GM23338 (cell line): Measurements from ENCODE around the gene TNS3. TPM values are rescaled to one million over a fixed set of nuclear protein-coding genes. Genes with fewer than 3 reads are reported as not detected.

Source experiments
- ATAC-seq: fragments of 200-7000 bp; cut with Tn5 transposase; 3 replicates; pipeline ENCODE4 v1.9.1; 2020
- DNase-seq: peaks from one replicate; pipeline ENCODE4 v3.0.0-alpha.2; 2015; ENCODE audit warnings: low spot score
- H2AFZ ChIP-seq: fragments of 200-600 bp; sonication (generic); 2 replicates; pipeline ENCODE4 v1.8.0; 2016; ENCODE audit warnings: antibody characterized with exemption, mild to moderate bottlenecking, moderate library complexity
- H3F3A ChIP-seq: fragments of 200-600 bp; sonication (generic); replicated peaks from 2 replicates; pipeline ENCODE4 v1.8.0; 2017; ENCODE audit warnings: antibody characterized with exemption, mixed run types, low read depth
- H3K27ac ChIP-seq: fragments of 200-600 bp; sonication (generic); 2 replicates; pipeline ENCODE4 v1.6.1; 2016; ENCODE audit warnings: low read depth
- H3K27me3 ChIP-seq: fragments of 200-600 bp; sonication (generic); 2 replicates; pipeline ENCODE4 v1.8.0; 2016; ENCODE audit warnings: mild to moderate bottlenecking, mixed run types, moderate library complexity; ENCODE audit not compliant: insufficient read depth
- H3K36me3 ChIP-seq: fragments of 200-600 bp; sonication (generic); 2 replicates; pipeline ENCODE4 v1.8.0; 2016; ENCODE audit warnings: mild to moderate bottlenecking; ENCODE audit not compliant: insufficient read depth
- H3K4me1 ChIP-seq: fragments of 200-600 bp; sonication (generic); 2 replicates; pipeline ENCODE4 v1.8.0; 2016; ENCODE audit warnings: mild to moderate bottlenecking, moderate library complexity; ENCODE audit not compliant: insufficient read depth
- H3K4me2 ChIP-seq: fragments of 200-600 bp; sonication (generic); 2 replicates; pipeline ENCODE4 v1.7.1; 2017; ENCODE audit warnings: mixed run types
- H3K4me3 ChIP-seq: fragments of 200-600 bp; sonication (generic); 2 replicates; pipeline ENCODE4 v1.6.1; 2016; ENCODE audit warnings: mixed run types
- H3K79me2 ChIP-seq: fragments of 200-600 bp; sonication (generic); replicated peaks from 2 replicates; pipeline ENCODE4 v1.8.0; 2017; ENCODE audit warnings: mild to moderate bottlenecking; ENCODE audit not compliant: insufficient read depth
- H3K9me2 ChIP-seq: fragments of 200-600 bp; sonication (generic); 2 replicates; pipeline ENCODE4 v1.8.0; 2017; ENCODE audit not compliant: insufficient read depth
- H4K20me1 ChIP-seq: fragments of 200-600 bp; sonication (generic); replicated peaks from 2 replicates; pipeline ENCODE4 v1.8.0; 2017; ENCODE audit warnings: mild to moderate bottlenecking; ENCODE audit not compliant: insufficient read depth
- H3K27ac Mint-ChIP-seq: 2 replicates; pipeline ENCODE4 v1.8.0; 2020; ENCODE audit warnings: inconsistent platforms, mild to moderate bottlenecking, moderate library complexity, mixed read lengths
- H3K27me3 Mint-ChIP-seq: 3 replicates; pipeline ENCODE4 v1.8.0; 2022; ENCODE audit warnings: low read depth, mild to moderate bottlenecking, moderate library complexity, mixed read lengths, inconsistent platforms; ENCODE audit not compliant: insufficient read depth, poor library complexity
- H3K36me3 Mint-ChIP-seq: 3 replicates; pipeline ENCODE4 v1.8.0; 2021; ENCODE audit warnings: low read depth, mild to moderate bottlenecking, inconsistent platforms, moderate library complexity, mixed read lengths
- H3K4me1 Mint-ChIP-seq: 3 replicates; pipeline ENCODE4 v1.8.0; 2020; ENCODE audit warnings: mild to moderate bottlenecking, inconsistent platforms, mixed read lengths
- H3K4me3 Mint-ChIP-seq: 3 replicates; pipeline ENCODE4 v1.8.0; 2021; ENCODE audit warnings: moderate library complexity, mild to moderate bottlenecking, inconsistent platforms, mixed read lengths
- H3K9me3 Mint-ChIP-seq: 3 replicates; pipeline ENCODE4 v1.8.0; 2020; ENCODE audit warnings: moderate library complexity, mild to moderate bottlenecking, inconsistent platforms, mixed read lengths
- CTCF ChIP-seq, 2 experiments: fragments of 200-600 bp in 1 of 2; sonication (generic) in 1 of 2; conservative IDR thresholded peaks; 2 replicates each; pipeline versions ENCODE4 v1.5.1 to v1.6.1; 2016 to 2017; ENCODE audit warnings: antibody characterized with exemption in 2 of 2, low read depth in 2 of 2, mild to moderate bottlenecking in 2 of 2, moderate library complexity in 1 of 2
- EZH2phosphoT487 ChIP-seq: fragments of 200-600 bp; sonication (generic); IDR thresholded peaks from one replicate; pipeline ENCODE4 v1.8.1; 2018; ENCODE audit warnings: antibody characterized with exemption; ENCODE audit not compliant: unreplicated experiment
- REST ChIP-seq: IDR thresholded peaks from one replicate; pipeline ENCODE4 v1.6.1; 2018; ENCODE audit warnings: antibody characterized with exemption; ENCODE audit not compliant: unreplicated experiment
- ZNF331 ChIP-seq: fragments of 250-450 bp; sonication (Bioruptor Pico); IDR thresholded peaks from 2 replicates; pipeline ENCODE4 v1.5.0; 2020; ENCODE audit warnings: low read depth, mild to moderate bottlenecking, moderate library complexity
- polyA plus RNA-seq: library from polyadenylated mRNA; unstranded; fragments of >200 nt; fragmentation: Nextera tagmentation; extraction: Ambion mirVana; gene quantifications from 2 replicates; pipeline ENCODE4 v1.2.1, GENCODE V29; 2016
- total RNA-seq: library from RNA; depleted of rRNA; stranded (reverse); fragments of >200 nt; shearing (Covaris generic); gene quantifications from 2 replicates; pipeline ENCODE4 v1.2.3, GENCODE V29; 2014

The TNS3 gene
- total and polyA plus RNA-seq, 2 experiments from 2014 or later, result 6.2 to 28.7 TPM

GRCh38 chr7:47288060-47288459 is 293.9 kb downstream of the TNS3 start (continued):
- TF ChIP-seq REST, result no peak
- no peak for TF ChIP-seq EZH2phosphoT487
- no peak for TF ChIP-seq CTCF (conservative IDR thresholded peaks at IDR 0.05; ENCODE audit: low read depth in 2 of 2)

GRCh38 chr7:47285860-47286491 is 295.9 kb downstream of the TNS3 start:
- Mint-ChIP-seq H3K9me3 (no peaks in the 10 kb centered on the region), H3K36me3 (peaks cover 8% of the 10 kb centered on the region; the same call in 2 of the 3 replicates), H3K27ac (no peak overlapping the region), H3K27me3 (no peaks in the 10 kb centered on the region), H3K4me1 (no peaks in the 10 kb centered on the region), H3K4me3 (no peak overlapping the region)
- Histone ChIP-seq H3K4me3 (no peak overlapping the region), H3K9me2 (no peaks in the 10 kb centered on the region), H3K27me3 (no peaks in the 10 kb centered on the region), H3K36me3 (peaks cover 7% of the 10 kb centered on the region; the same call in 1 of the 2 replicates), H3K4me2 (no peak overlapping the region), H3K27ac (no peak overlapping the region), H2AFZ (no peak overlapping the region), H3F3A (no peaks in the 10 kb centered on the region), H3K79me2 (no peaks in the 10 kb centered on the region), H4K20me1 (no peaks in the 10 kb centered on the region), H3K4me1 (no peaks in the 10 kb centered on the region)
- DNase-seq (peak; percentile 16), ATAC-seq (peak; percentile 44; the same call in 2 of the 3 replicates)
- peak in 1 of 2 experiments; percentile 11; a peak in 1 of 4 replicates for TF ChIP-seq CTCF (conservative IDR thresholded peaks at IDR 0.05; ENCODE audit: low read depth in 2 of 2)
- TF ChIP-seq ZNF331 (CRISPR knock-in tag), result no peak
